ENCODE measurements around the gene BTBD8.

Gene BTBD8

GRCh38 chr1:92094595-92094994, 14.4 kb downstream of the BTBD8 start:
- DNase-seq = no peak

DNA sequence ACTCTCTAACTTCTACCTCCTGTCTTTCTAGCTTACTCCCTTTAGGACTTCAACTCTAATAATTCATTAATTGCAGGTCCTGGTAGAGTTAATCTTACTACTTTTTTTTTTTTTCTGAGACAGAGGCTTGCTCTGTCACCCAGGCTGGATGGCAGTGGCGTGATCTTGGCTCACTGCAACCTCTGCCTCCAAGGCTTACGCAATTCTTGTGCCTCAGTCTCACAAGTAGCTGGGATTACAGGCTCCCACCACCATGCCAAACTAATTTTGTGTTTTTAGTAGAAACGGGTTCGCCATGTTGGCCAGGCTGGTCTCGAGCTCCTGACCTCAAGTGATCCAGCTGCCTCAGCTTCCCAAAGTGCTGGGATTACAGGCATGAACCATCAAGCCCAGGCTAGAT, 15.7 kb downstream of the BTBD8 start:
- DNase-seq = no peak

DNA sequence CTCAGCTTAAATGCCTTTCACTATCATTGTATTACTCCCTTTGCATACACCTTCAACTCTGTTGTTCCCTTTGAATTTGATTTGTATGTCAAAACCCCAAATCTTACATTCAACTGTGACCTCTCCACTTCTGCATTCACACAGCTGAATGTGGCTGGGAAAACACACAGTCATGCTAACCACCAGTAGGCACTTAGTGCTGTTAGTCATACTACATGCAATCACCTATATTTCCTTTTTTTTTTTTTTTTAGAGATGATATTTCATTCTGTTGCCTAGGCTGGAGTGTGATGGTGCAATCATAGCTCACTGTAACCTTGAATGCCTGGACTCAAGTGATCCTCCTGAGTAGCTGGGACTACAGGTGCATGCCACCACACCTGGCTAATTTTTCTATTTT, 16.2 kb downstream of the BTBD8 start:
- DNase-seq = no peak

- DNase-seq = no peak
These were observed 25.5 kb downstream of the BTBD8 start for GRCh38 chr1:92105546-92106081.

- no peak for DNase-seq
These were observed 28.5 kb downstream of the BTBD8 start for GRCh38 chr1:92108631-92109030.

DNA sequence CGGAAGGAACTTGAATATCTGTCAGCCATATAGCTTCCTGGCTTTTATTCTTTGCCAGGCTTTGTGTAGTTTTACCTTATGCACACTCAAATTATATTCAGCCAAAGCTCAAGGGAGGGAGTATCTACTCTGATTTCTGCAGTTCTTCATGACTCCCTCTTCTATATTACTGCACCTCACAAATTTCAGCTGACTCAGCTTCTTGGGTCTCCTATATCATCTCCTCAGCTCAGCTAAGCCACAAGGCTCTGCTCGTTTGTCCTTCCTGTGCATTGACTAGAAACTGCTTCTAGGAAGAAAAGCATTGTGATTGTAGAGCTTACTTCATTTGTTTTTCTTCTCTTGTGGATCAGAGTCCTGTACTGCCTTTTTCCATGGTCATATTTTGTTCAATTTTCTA, 37.4 kb downstream of the BTBD8 start:
- no peak for DNase-seq

DNA sequence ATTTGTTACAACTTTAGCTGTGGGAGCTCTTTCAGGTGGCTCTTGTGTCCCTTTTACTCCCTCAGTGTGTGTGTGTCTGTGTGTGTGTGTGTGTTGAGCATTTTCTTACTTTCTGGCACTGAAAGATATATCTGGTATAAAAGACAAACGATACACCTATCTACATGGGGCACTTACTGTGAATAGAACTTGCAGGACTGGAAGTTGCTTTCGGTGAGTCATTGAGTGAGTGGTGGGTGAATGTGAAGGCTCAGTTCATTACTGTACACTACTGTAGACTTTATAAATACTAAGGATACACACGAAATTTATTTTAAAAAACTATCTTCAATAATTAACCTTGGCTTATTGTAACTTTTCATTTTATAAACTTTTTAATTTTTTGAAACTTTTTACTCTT, 38.7 kb downstream of the BTBD8 start:
- DNase-seq = no peak

DNA sequence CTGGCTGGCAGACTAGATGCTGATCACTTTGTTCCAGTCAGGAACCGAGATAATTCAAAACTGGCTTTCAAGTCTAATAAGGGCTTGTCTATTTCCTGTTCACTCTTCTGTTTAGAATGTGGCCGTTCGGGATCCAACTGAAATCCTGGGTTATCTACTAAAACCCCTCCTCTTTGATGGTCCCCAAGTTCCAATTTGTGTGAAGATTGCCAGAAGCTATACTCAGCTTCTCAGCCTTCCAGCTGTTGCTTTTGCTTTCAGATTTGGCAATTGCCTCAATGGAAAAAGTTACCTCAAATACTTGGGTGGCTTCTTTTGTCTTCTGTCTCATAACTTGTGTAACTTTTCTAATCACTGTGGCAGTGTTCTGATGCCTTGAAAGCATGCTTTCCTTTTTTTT, 43.7 kb downstream of the BTBD8 start:
- DNase-seq = no peak

GRCh38 chr1:92125204-92125603, 45.1 kb downstream of the BTBD8 start:
- DNase-seq = no peak

DNA sequence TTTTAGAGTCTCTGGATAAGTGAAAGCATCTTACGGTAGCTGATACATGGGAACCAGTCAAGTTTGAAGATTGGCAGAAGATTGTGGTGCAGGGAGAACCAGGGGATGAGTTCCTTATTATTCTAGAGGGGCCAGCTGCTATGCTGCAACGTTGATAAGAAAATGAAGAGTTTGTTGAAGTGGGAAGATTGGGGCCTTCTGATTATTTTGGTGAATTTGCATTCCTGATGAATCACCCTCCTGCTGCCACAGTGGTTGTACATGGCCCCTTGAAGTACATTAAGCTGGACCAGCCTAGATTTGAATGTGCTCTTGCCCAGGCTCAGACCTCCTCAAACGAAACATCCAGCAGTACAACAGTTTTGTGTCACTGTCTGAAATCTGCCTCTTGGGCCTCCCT, 45.9 kb downstream of the BTBD8 start:
- DNase-seq = no peak

GRCh38 chr1:92134331-92134730, 54.2 kb downstream of the BTBD8 start:
- no peak for DNase-seq

DNA sequence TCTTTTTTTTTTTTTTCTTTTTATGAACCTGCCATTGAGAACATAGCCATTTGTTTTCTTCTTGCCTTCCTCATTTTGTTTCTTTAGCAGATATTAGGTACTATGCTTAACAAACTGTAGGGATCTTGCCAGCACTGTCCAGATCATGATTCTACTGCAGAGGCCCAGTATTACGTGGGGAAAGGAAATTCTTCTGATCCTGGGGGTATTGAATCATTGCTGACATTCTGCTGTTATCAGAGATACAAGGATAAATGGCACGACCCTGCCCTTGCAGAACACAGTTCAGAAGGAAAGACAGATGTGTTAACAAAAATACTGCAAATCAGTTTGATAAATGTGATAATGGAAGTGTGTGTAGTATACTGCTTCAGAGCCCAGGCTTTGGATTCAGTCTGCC, 56.2 kb downstream of the BTBD8 start:
- DNase-seq = no peak

- DNase-seq = no peak
These were observed 74.8 kb downstream of the BTBD8 start for GRCh38 chr1:92154934-92155333.

DNA sequence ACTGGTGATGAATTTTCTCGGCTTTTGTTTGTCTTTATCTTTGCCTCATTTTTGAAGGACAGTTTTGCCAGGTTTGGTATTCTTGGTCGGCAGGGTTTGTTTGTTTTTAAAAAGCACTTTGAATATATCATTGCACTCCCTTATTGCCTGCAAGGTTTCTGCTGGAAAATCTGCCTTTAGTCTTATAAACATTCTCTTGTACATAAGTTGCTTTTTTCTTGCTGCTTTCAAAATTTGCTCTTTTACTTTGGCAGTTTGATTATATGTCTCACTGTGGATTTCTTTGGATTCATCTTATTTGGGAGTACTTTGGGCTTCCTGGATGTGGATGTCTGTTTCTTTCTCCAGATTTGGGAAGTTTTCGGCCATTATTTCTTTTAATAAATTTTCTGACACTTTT, 79.4 kb downstream of the BTBD8 start:
- no peak for DNase-seq

DNA sequence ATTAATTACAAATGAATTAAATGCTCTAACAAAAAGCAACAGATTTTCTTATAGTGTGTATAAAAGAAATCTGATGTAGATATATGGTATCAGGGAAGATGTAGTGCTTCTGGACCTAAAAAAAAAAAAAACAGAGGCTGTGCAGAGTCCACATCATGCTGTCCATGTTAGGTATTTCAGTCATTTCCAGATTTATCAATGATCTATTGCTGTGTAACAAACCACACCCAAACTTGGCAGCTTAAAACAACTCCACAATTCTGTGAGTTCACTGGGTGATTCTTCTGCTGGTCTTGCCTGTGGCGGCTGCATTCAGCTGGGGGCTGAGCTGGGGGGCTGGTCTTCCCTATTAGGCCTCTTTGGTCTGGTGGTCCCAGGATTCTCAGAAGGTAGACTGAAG, 85.2 kb downstream of the BTBD8 start:
- no peak for DNase-seq

DNA sequence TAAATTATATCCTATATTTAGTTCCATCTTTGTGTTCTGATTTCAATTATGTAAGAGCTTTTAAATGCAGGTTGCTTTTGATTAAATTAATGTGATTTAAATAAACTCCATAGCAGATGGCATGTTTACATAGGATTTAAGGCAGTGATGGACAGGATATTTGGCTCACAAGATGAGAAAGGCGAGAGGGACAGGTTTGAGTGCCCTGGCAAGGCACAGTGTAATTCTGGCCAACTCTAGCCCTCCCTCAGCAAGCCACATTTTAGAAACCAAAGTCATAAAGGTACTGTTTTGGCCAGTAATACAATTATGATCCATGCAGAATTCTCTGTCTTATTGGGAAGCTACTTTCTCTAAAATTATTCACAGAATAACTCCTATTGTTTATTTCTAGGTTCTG, 87.0 kb downstream of the BTBD8 start:
- DNase-seq = no peak

DNA sequence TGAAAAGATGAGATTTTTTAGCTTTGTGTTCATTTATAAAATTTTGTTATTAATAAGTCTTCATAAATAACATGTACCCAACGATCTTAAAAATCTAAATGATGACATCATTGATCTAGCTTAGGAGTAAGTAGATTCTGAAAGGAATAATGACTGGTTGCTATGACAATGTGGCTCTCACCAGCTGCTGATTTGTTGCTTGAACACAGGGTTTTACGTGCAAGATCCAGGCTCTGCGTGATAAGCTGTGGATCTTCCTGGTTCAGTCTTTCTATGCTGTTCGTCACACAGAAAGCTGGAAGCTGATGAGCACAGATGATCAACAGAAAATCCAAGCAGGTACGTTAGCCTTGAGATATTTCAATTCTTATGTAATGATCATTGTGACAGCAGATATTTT, 88.5 kb downstream of the BTBD8 start:
- DNase-seq = no peak

DNA sequence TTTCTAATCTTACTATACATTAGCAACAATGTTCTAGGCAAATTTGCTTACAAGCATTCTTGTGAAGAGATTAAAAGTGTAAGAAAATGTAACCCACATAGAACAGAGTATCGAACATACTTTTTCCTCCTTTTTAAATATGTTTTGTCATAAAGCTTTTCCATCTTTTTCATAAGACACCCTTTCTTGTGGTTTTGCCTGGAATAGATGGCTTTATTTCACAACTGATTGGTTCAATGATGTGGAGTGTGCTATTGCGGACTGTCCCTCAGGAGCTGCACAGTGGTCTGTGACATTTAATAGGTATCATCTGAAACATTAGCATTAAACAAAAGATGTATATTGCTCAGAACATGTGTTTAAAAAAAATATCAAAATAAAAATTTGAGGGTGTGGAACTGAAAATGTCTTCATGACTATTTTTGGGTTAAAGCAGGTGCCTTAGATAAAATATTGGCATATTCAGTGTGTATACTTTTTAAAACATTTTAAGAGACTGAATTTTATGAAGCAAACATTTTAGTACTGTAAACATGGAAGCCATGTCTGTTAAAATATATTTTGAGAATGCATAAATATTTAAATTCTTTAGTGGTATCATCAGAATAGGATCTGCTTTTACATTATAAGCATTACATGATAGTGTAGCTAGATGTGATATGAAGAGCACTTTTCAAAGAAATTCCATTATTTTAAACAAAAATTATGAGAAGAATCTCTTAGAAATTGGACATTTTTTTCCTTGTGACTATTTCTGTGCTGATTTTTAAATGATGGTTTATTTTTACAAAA, 89.3 kb downstream of the BTBD8 start:
- DNase-seq = no peak

- no peak for DNase-seq
These were observed 104.5 kb downstream of the BTBD8 start for GRCh38 chr1:92184632-92185031.

DNA sequence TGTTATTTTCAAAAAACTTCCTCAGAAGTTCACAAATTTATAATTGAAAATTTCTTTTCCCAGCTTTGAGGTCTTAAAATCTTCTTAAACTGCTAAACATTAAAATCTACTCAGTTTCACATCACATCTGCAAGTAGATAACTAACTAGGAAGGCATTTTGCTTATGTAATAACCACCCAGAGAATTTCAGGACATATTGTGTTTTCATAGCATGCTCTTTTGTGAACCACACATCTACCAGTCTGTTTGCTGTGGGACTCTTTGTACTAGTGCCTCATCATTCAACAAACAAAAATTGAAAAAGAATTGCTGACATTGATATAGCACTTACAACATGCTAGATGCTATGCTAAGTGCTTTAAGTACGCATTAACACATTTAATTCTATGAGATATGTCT, 105.9 kb downstream of the BTBD8 start:
- no peak for DNase-seq

- no peak for DNase-seq
These were observed 108.5 kb downstream of the BTBD8 start for GRCh38 chr1:92188436-92189255.

DNA sequence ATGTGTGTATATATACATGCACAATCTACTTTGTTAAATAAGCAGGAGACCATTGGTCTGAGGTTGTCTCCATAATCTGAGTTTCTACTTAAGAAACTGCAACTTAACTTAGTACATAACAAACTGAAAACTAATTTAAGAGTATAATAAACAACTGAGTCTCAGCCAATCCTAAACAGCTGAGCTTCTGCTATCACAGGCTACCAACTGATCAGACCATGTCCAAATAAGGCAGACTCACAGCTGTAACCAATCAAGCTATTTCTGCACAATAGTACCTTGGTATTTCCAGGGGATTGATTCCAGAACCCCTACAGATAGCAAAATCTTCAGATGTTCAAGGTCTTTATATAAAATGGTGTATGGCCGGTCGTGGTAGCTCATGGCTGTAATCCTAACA, 111.6 kb downstream of the BTBD8 start:
- no peak for DNase-seq

DNA sequence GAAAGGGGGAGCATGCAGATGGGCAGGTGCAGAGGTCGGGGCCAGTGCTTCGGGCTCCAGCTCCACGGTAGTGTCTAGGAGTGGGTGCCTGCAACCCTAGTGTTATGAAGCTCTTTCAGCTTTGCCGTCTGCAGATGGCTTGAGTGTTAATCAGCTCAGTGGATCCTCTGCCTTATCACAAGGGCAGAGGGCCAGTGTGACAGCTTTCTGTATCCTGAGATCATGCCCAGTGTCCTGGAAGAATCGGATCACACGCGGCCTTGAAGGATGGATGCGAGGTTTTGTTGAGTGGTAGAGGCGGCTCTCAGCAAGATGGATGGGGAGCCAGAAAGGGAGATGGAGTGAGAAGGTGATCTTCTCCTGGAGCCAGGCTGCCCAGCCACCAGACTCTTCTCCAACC, 112.1 kb downstream of the BTBD8 start:
- no peak for DNase-seq

DNA sequence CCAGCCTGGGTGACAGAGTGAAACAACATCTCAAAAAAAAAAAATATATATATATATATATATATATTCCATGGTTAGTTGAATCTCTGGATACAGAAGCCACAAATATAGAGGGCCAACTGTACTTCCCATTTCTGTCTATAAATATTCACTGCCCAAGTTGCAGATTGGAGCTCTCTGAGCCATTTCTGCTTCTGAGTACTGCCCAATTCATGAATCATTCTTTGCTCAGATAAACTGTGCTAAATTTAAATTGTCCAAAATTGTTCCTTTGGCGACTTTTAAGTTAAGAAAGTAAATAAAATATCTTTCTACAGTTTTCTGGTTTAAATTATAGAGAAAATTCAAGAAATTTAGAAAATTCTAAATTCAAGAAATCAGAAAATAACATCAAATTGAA, 114.4 kb downstream of the BTBD8 start:
- DNase-seq = no peak

Measured in CD4-positive, alpha-beta T cell treated with Interleukin-17A for 4 hours (primary cell).